ENCODE measurements around the gene SORD.
"Not testable (repeated sequence)": the region's sequence is repeated elsewhere in the genome, so short reads cannot be mapped to it uniquely, and the experiment has no call there.

Gene SORD

DNA sequence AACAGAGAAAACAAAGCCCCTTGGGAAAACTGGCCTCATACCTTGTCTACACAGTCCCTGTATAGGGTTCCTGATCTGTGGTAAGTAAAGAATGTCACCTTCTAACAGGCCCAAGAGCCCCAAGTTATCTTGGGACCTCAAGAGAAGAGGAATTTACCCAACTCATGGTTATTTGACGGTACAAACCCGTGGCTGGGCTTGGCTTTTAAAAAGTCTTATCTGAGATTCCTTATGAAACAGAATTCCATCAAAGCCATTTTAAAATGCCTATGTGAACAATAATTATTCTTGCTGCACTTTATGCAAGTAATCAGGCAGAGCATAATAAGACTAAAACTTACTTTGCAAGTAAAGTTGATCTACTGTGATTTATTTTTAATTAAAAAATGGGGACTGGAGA is 13.9 kb upstream of the SORD start:
- DNase-seq (ENCODE audit: low spot score) = no peak
- TF ChIP-seq, protein P1, sequence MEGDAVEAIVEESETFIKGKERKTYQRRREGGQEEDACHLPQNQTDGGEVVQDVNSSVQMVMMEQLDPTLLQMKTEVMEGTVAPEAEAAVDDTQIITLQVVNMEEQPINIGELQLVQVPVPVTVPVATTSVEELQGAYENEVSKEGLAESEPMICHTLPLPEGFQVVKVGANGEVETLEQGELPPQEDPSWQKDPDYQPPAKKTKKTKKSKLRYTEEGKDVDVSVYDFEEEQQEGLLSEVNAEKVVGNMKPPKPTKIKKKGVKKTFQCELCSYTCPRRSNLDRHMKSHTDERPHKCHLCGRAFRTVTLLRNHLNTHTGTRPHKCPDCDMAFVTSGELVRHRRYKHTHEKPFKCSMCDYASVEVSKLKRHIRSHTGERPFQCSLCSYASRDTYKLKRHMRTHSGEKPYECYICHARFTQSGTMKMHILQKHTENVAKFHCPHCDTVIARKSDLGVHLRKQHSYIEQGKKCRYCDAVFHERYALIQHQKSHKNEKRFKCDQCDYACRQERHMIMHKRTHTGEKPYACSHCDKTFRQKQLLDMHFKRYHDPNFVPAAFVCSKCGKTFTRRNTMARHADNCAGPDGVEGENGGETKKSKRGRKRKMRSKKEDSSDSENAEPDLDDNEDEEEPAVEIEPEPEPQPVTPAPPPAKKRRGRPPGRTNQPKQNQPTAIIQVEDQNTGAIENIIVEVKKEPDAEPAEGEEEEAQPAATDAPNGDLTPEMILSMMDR (IDR thresholded peaks at IDR 0.05; ENCODE audit: borderline replicate concordance, control extremely low read depth, extremely low read depth, insufficient read depth, missing control alignments) = no peak
- in situ Hi-C loops (cut with MboI; ENCODE audit: low sequenced_read_pairs, unreplicated experiment) = no loop called here

DNA sequence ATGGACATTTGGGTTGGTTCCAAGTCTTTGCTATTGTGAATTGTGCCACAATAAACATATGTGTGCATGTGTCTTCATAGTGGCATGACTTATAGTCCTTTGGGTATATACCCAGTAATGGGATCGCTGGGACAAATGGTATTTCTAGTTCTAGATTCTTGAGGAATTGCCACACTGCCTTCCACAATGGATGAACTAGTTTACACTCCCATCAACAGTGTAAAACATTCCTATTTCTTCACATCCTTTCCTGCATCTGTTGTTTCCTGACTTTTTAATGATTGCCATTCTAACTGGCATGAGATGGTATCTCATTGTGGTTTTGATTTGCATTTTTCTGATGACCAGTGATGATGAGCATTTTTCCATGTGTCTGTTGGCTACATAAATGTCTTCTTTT is 7.9 kb upstream of the SORD start:
- in situ Hi-C loops (cut with MboI; ENCODE audit: low sequenced_read_pairs, unreplicated experiment); DNase-seq (ENCODE audit: low spot score): not testable (repeated sequence)

DNA sequence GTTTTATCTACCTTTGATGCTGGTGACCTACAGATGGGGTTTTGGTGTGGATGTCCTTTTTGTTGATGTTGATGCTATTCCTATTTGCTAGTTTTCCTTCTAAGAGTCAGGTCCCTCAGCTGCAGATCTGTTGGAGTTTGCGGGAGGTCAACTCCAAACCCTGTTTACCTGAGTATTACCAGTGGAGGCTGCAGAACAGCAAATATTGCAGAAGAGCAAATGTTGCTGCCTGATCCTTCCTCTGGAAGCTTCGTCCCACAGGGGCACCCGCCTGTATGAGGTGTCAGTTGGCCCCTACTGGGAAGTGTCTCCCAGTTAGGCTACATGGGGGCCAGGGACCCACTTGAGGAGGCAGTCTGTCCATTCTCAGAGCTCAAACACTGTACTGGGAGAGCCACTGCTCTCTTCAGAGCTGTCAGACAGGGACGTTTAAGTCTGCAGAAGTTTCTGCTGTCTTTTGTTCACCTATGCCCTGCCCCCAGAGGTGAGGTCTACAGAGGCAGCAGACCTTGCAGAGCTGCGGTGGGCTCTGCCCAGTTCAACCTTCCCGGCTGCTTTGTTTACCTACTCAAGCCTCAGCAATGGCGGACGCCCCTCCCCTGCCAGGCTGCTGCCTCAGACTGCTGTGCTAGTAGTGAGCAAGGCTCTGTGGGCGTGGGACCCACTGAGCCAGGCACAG is 2.6 kb upstream of the SORD start:
- in situ Hi-C loops (cut with MboI; ENCODE audit: low sequenced_read_pairs, unreplicated experiment) = loop anchor here (10.0 kb wide), 1 partner anchor 146 kb away; no protein-coding TSS in a partner anchor

DNA sequence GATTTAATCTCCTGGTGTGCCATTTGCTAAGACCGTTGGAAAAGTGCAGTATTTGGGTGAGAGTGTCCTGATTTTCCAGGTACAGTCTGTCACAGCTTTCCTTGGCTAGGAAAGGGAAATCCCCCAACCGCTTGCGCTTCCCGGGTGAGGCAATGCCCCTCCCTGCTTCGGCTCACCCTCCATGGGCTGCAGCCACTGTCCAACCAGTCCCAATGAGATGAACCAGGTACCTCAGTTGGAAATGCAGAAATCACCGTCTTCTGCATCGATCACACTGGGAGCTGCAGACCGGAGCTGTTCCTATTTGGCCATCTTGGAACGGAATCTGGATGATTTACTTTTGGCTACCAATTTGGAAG is 2.1 kb upstream of the SORD start:
- in situ Hi-C loops (cut with MboI; ENCODE audit: low sequenced_read_pairs, unreplicated experiment) = loop anchor here (10.0 kb wide), 1 partner anchor 146 kb away; no protein-coding TSS in a partner anchor
- DNase-seq (ENCODE audit: low spot score) = not testable (repeated sequence)

More for the DNA sequence above, 2.6 kb upstream of the SORD start:
- DNase-seq (ENCODE audit: low spot score) = not testable (repeated sequence)

DNA sequence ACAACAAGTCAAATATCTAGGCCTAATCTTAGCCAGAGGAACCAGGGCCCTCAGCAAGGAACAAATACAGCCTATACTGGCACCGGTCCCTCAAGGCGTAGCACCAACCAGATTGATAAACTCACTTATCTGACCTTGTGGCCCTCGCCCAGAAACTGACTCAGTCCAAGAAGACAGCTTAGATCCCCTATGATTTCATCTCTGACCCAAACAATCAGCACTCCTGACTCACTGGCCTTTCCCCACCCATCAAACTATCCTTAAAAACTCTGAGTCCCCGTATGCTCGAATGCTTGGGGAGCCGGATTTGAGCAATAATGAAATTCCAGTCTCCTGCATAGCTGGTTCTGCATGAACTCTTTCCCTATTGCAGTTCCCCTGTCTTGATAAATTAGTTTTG is 1.6 kb upstream of the SORD start:
- in situ Hi-C loops (cut with MboI; ENCODE audit: low sequenced_read_pairs, unreplicated experiment) = loop anchor here (10.0 kb wide), 1 partner anchor 147 kb away; no protein-coding TSS in a partner anchor
- no peak for DNase-seq (ENCODE audit: low spot score)
- TF ChIP-seq, protein P1 (IDR thresholded peaks at IDR 0.05; ENCODE audit: borderline replicate concordance, control extremely low read depth, extremely low read depth, insufficient read depth, missing control alignments) = no peak

DNA sequence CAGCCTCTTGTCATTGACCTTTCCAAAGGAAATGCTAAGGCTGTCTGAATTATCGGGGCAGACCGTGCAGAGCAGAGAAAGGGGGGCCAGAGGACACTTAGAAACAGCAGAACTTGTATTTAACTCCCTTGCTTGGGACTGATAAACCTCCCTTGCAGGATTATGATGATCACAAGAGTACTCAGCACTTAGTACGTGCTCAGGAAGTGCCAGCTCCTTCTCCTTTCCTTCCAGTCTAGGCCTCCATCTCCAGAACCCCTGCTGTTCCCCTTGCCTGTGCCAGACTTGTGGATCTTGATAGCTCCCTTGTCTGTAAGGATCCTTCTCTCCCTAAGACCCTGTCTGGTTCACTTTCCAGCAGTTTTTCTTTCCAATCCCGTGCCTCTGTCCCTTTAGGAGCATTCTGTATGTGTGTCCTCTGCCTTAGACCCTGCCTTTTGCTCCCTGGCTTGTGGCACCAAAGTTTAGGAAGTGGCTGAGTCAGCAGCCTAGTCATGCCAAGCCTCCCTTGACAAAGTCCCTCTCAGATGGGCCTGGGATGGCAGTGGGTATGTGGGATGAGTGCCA is 747 bp downstream of the SORD start:
- TF ChIP-seq, protein P1 (IDR thresholded peaks at IDR 0.05; ENCODE audit: borderline replicate concordance, control extremely low read depth, extremely low read depth, insufficient read depth, missing control alignments) = no peak
- in situ Hi-C loops (cut with MboI; ENCODE audit: low sequenced_read_pairs, unreplicated experiment) = loop anchor here (10.0 kb wide), 1 partner anchor 149 kb away; no protein-coding TSS in a partner anchor
- DNase-seq (ENCODE audit: low spot score) = no peak

DNA sequence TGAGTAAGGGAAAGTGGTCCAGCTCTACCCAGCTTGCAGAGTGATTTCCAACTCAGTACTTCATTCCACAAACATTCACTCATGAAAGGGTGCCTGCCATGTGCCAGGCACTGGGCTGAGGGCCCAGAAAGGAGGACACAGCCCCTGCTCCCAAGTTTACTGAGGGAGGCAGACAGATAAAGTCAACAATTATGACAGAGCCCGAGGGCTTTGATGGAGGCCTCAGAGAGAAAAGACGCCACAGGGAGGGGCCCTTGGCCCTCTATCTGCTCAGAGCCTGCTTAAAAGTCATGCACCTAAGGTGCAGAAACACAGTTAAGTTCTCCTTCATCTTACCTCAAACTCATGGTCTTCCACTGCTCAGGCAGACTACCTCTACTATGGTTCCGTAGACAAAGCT is 1.7 kb downstream of the SORD start:
- in situ Hi-C loops (cut with MboI; ENCODE audit: low sequenced_read_pairs, unreplicated experiment) = loop anchor here (10.0 kb wide), 1 partner anchor 150 kb away; no protein-coding TSS in a partner anchor
- DNase-seq (ENCODE audit: low spot score) = not testable (repeated sequence)

DNA sequence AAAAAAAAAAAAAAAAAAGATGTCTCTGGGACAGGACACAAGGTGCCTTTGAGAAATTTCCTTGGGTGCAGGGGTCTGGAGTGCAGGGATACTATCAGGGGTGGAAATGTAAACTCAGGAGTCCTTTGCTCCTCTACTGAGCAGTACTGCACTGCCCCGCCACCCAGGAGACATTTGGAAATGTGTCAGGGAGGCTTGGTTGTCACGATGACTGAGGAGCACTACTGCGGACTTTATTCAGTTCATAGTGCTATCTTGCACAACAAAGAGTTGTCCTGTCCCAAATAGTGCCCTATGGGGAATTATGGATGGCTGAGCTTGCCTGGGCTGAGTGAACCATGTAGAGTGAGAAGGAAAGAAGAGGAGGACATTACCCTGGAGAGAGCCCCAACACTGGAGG is 2.6 kb downstream of the SORD start:
- not testable (repeated sequence) for DNase-seq (ENCODE audit: low spot score)
- in situ Hi-C loops (cut with MboI; ENCODE audit: low sequenced_read_pairs, unreplicated experiment) = loop anchor here (10.0 kb wide), 1 partner anchor 151 kb away; no protein-coding TSS in a partner anchor

DNA sequence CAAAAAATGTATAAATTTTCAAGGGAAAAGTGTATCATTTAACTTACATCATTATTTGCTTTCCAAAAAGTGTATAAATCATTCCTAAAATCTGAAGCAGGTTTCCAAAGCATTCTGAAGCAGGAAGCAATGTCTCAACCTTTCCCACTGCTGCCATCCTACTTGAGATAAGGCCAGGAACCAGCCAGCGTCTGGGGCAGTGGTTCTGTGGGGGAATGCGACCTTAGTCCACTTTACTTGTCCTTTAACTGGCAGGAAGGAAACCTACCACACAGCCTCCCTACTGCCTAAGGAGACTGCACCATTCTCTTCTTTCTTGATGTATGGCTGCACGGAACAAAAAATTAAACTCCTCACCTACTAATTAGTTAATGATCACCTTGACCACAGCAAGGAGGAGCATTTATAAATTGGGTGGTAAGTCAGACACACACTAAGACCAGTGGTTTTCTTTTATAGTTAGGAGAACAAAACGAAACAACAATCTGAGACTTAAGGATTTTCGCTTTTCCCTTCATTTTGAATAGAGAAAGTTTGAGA is 3.7 kb downstream of the SORD start:
- in situ Hi-C loops (cut with MboI; ENCODE audit: low sequenced_read_pairs, unreplicated experiment) = loop anchor here (10.0 kb wide), 1 partner anchor 152 kb away; no protein-coding TSS in a partner anchor
- DNase-seq (ENCODE audit: low spot score) = no peak
- TF ChIP-seq, protein P1 (IDR thresholded peaks at IDR 0.05; ENCODE audit: borderline replicate concordance, control extremely low read depth, extremely low read depth, insufficient read depth, missing control alignments) = no peak

All from GM13976 (cell line).